HG03457 (cell line): ENCODE measurements around the gene THAP12.
A peak's percentile ranks its signal among the peaks of the same experiment; 100 is the strongest.

Experiments used
- ATAC-seq: cut with Tn5 transposase; IDR thresholded peaks from one replicate; pipeline ENCODE4 v1.9.1; 2021; ENCODE audit warnings: moderate number of reproducible peaks; ENCODE audit not compliant: unreplicated experiment

The THAP12 gene

GRCh38 chr11:76380159-76380976, 564 bp downstream of the THAP12 start:
- ATAC-seq, result peak; percentile 23

- no peak for ATAC-seq
Measured at GRCh38 chr11:76379807-76380158, 1.1 kb downstream of the THAP12 start.

GRCh38 chr11:76376746-76377558, 4.0 kb downstream of the THAP12 start:
- no peak for ATAC-seq

GRCh38 chr11:76371170-76371569, 9.8 kb downstream of the THAP12 start:
- ATAC-seq, result no peak

GRCh38 chr11:76369406-76369805, 11.5 kb downstream of the THAP12 start:
- no peak for ATAC-seq

GRCh38 chr11:76368490-76368889, 12.4 kb downstream of the THAP12 start:
- ATAC-seq, result no peak

- no peak for ATAC-seq
Measured at GRCh38 chr11:76365038-76365679, 15.8 kb downstream of the THAP12 start.

- ATAC-seq, result no peak
Measured at GRCh38 chr11:76362716-76363115, 18.2 kb downstream of the THAP12 start.

GRCh38 chr11:76361776-76362175, 19.2 kb downstream of the THAP12 start:
- no peak for ATAC-seq

- no peak for ATAC-seq
Measured at GRCh38 chr11:76361374-76361773, 19.6 kb downstream of the THAP12 start.

- ATAC-seq, result no peak
Measured at GRCh38 chr11:76355172-76355571, 25.8 kb downstream of the THAP12 start.

- no peak for ATAC-seq
Measured at GRCh38 chr11:76348348-76348747, 32.6 kb downstream of the THAP12 start.

- no peak for ATAC-seq
Measured at GRCh38 chr11:76347466-76347865, 33.5 kb downstream of the THAP12 start.

- no peak for ATAC-seq
Measured at GRCh38 chr11:76339221-76339620, 41.7 kb downstream of the THAP12 start.

GRCh38 chr11:76337923-76338322, 43.0 kb downstream of the THAP12 start:
- ATAC-seq, result no peak

- ATAC-seq, result no peak
Measured at GRCh38 chr11:76337469-76337868, 43.5 kb downstream of the THAP12 start.

GRCh38 chr11:76336597-76336996, 44.3 kb downstream of the THAP12 start:
- ATAC-seq, result no peak

GRCh38 chr11:76335842-76336241, 45.1 kb downstream of the THAP12 start:
- no peak for ATAC-seq

- ATAC-seq, result no peak
Measured at GRCh38 chr11:76334826-76335389, 46.0 kb downstream of the THAP12 start.

GRCh38 chr11:76330651-76331050, 50.3 kb downstream of the THAP12 start:
- ATAC-seq, result no peak

- ATAC-seq, result no peak
Measured at GRCh38 chr11:76329983-76330382, 50.9 kb downstream of the THAP12 start.
